HT1080 (cell line): ENCODE measurements around the gene EPB41L1. TPM values are rescaled to one million over a fixed set of nuclear protein-coding genes. Genes with fewer than 3 reads are reported as not detected.
"Not testable (repeated sequence)": the region's sequence is repeated elsewhere in the genome, so short reads cannot be mapped to it uniquely, and the experiment has no call there.

Source experiments
- DNase-seq: peaks from one replicate; pipeline ENCODE4 v3.0.0-alpha.2; 2015; ENCODE audit warnings: low read depth
- total RNA-seq: library from RNA; depleted of rRNA; stranded (reverse); fragments of >200 nt; shearing (Covaris generic); gene quantifications from 2 replicates; pipeline ENCODE4 v1.2.3, GENCODE V29; 2014

Gene EPB41L1
- total RNA-seq, 1 experiment from 2014 or later, result 31.3 TPM

DNA sequence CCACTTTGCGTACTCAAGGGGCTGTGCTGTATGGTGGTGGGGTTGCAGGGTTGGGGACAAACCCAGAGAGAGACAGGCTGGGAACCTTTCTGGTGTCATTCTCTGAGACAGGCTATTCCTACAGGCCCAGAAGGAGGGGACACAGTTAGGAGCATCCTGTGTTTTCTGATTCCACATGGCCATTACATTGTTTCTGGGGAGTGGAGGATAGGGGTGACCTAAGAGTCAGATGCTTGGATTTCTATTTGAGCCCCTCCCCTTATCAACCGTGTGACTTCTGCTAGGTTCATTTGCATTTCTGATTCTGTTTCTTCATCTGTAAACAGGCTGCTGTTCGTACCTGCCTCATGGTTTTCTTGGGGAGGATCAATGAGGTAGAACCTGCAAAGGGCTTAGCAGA lies 29.4 kb upstream of the EPB41L1 start:
- DNase-seq, result no peak

DNA sequence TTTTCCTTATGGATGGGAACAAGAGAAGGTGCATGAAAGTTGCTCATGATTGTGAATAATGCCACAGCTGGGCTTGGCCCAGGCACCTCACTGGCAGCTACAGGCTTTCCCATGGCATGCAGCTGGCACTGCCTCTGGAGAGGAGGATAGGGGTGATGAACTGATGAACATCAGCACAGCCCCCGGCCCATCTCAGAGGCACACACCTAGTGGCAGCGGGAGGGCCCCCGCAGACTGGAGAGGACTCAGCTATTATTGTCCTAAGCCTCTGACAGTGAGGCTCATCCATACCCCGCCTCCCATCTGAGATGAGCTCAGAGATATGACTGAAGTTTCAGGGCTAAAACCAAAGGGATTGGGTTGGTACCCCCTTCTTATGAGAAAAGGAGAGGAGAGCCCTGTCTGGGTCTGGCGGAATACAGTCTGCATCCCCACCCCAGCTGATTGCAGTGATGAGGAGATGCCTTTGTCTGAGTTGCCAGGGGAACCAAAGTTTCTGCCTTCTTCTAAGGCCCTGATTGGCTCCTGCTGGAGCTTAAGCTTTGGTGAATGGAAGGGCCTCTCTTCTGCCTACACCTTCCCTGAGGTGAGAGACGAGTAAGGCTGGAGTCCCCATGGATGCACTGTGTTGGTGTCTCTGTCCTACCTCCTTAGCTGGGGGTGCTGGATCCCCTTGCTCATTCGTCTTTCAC lies 27.6 kb upstream of the EPB41L1 start:
- no peak for DNase-seq

DNA sequence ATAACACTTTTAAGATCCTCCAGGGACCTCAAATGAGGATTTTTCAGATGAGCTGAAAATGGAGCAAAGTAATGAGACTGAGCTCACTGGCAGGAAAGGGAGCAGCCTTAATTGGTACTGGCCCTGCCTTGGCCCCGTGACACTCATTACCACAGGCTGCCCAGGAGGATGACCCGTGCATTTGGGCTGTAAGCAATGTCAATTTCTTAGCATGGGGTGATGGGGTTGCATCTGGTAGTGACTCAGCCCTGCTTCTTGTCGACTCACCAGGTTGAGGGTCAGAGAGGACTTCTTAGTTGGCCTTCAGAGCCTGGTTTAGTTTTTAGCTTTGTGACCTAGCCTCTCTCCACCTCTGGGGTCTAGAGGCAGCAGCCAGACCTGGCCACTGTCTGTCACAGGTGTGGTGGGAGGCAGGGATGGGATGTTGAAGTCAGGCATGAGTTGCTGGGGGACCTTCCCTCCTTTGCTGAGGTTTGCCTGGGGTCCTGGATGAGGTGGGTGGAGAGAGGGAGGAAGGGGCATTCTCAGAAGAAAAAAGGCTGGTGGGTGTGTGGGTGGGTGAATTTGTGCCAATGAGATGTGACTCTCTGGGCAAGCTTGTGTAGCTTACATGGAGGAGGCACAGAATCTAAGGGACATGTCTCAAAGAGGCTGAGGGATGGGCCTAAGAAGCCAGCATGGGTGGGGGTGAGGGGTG lies 25.9 kb upstream of the EPB41L1 start:
- peak; percentile 67 for DNase-seq

DNA sequence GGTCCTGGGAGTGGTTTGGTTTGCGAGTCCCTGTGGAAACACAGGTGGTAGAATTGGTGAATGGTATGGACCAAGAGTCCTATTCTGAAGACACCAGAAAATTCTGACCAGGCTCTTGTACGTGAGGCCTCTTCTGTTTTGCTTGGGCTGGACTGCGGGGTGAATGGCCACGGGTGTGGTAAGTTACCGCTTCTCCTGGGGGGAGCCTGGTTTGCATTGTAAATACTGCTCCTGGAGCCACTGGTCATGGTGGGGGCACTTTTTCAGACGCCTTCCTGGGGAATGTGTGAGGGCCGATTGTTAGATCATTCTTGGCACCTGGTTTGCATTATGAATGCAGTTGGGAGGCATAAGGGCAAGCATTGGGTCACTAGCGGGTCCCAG lies 25.4 kb upstream of the EPB41L1 start:
- no peak for DNase-seq

GRCh38 chr20:36130390-36130789 lies 24.1 kb upstream of the EPB41L1 start:
- DNase-seq, result no peak

DNA sequence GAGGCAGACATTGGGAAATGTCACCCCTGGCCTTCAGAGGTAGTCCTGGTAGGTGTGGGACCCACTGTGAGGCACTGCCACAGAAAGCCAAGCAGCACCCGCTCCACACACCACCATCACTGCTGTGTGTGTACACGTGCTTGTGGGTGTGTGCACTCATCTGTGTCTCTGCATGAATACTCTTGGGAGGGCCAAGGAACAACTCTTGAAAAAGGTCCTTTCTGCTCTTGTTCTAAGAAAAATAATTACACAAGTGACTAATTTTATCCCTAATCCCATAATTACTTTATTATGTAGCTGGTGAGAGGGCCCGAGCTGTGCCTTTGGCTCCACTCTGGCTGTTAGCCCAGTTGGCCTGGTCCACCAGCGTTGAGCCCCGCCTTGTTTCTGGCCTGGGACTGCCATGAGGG lies 21.7 kb upstream of the EPB41L1 start:
- no peak for DNase-seq

- DNase-seq, result no peak
Measured at GRCh38 chr20:36133821-36134220, 20.7 kb upstream of the EPB41L1 start.

- DNase-seq, result no peak
Measured at GRCh38 chr20:36135159-36135558, 19.4 kb upstream of the EPB41L1 start.

GRCh38 chr20:36135821-36136220 lies 18.7 kb upstream of the EPB41L1 start:
- no peak for DNase-seq

DNA sequence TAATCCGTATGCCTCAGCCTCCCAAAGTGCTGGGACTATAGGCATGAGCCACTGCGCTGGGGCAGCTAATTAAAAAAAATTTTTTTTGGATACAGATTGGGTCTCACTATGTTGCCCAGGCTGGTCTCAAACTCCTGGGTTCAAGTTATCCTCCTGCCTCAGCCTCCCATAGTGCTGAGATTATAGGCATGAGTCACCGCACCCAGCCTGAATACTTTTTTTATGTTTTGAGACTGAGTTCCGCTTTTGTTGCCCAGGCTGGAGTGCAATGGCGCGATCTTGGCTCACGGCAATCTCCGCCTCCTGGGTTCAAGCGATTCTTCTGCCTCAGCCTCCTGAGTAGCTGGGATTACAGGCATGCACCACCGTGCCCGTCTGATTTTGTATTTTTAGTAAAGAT lies 17.2 kb upstream of the EPB41L1 start:
- not testable (repeated sequence) for DNase-seq

- DNase-seq, result no peak
Measured at GRCh38 chr20:36141310-36141709, 13.2 kb upstream of the EPB41L1 start.

DNA sequence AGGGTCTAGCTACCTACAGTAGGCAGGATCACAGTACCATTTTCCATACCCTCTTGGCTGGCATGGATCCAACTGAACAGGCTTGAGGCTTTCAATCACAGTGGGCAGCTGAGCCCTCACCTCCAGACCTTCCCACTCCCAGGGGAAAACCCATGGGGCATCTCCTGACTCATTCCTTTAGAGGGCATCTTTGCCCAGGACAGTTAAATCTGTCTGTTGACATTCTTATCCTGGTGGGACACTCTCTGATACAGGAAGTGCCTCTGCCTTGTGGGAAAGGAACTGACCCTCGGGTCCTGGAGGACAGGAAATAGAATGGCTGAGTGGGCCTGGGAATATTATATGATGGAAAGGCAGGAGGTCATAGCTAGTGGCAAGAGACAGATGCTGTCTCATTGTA lies 10.2 kb upstream of the EPB41L1 start:
- peak; percentile 71 for DNase-seq

- no peak for DNase-seq
Measured at GRCh38 chr20:36145877-36146707, 8.4 kb upstream of the EPB41L1 start.

GRCh38 chr20:36147690-36148089 lies 6.8 kb upstream of the EPB41L1 start:
- no peak for DNase-seq

- no peak for DNase-seq
Measured at GRCh38 chr20:36148439-36148838, 6.1 kb upstream of the EPB41L1 start.

DNA sequence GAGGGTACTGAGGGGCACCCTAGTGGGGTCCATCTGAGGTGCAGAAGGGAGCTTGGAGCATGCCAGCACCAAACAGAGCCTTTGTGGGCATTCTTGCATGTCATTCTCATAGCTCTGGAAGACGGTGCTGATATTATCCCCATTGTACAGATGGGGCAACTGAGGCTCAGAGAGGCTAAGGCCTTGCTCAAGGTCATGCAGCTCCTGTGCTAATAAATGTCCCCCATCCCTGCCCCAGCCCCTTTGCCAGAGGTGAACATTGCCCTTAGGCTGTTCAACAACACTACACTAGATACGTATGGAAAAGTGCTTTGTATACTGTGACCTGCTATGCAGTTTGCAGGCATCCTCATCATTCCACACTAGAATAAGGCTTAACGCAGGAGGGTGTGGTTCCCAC lies 5.5 kb upstream of the EPB41L1 start:
- DNase-seq, result no peak

- no peak for DNase-seq
Measured at GRCh38 chr20:36149469-36149868, 5.1 kb upstream of the EPB41L1 start.

- no peak for DNase-seq
Measured at GRCh38 chr20:36150489-36150846, 4.1 kb upstream of the EPB41L1 start.

- DNase-seq, result peak; percentile 30
Measured at GRCh38 chr20:36150847-36151539, 3.5 kb upstream of the EPB41L1 start.

GRCh38 chr20:36152261-36152660 lies 2.3 kb upstream of the EPB41L1 start:
- DNase-seq, result no peak

GRCh38 chr20:36153204-36153603 lies 1.3 kb upstream of the EPB41L1 start:
- DNase-seq, result no peak
